ENCODE data around the gene NDST4. TPM values are rescaled to one million over a fixed set of nuclear protein-coding genes. Genes with fewer than 3 reads are reported as not detected.

NDST4 gene
- total and polyA plus RNA-seq, 4 donors = not detected

DNA sequence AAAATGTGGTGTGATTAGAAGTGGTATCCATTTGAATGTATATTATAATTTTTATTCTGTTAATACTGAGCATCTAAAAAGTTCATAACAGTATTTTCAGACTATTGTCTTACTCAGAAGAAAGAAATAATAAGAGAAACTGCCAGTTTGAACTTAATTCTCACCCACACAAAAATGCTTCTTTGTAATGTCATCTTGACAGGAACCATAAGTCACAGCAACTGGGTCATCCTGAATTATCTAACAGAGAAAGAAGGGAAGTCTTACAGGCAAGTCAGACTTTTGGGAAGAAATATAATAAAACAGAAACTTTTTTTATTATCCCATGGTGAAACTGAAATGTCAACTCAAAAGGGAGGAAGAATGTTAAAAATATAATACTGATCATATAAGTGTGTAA, 83.1 kb downstream of the NDST4 start:
- H3K27ac ChIP-seq (ENCODE audit: low read depth in 1 of 2, low read length in 2 of 2) = no peak overlapping the region
- H3K9ac ChIP-seq (ENCODE audit: low read depth in 1 of 2, low read length in 2 of 2) = no peak overlapping the region
- no peaks in the 10 kb centered on the region for H3K36me3 ChIP-seq (ENCODE audit: control insufficient read depth in 4 of 4, insufficient read depth in 3 of 4, low read depth in 1 of 4, low read length in 3 of 4)
- TF ChIP-seq RXRA (IDR thresholded peaks at IDR 0.05) (no peak), GABPA (IDR thresholded peaks at IDR 0.05 in 1 of 2, conservative IDR thresholded peaks at IDR 0.05 in 1 of 2) (no peak), ATF3 (IDR thresholded peaks at IDR 0.05) (no peak), EGR1 (IDR thresholded peaks at IDR 0.05; ENCODE audit: low read depth in 2 of 2) (no peak), NR2F2 (IDR thresholded peaks at IDR 0.05) (no peak), SP1 (IDR thresholded peaks at IDR 0.05) (no peak), HNF4A (conservative IDR thresholded peaks at IDR 0.05) (no peak), FOXA2 (IDR thresholded peaks at IDR 0.05) (no peak), MAX (IDR thresholded peaks at IDR 0.05) (no peak), RAD21 (IDR thresholded peaks at IDR 0.05) (no peak), HNF4G (IDR thresholded peaks at IDR 0.05) (no peak), JUND (IDR thresholded peaks at IDR 0.05) (no peak), FOXA1 (IDR thresholded peaks at IDR 0.05) (no peak), TAF1 (conservative IDR thresholded peaks at IDR 0.05) (no peak), YY1 (IDR thresholded peaks at IDR 0.05) (no peak)
- TF ChIP-seq, protein P1, sequence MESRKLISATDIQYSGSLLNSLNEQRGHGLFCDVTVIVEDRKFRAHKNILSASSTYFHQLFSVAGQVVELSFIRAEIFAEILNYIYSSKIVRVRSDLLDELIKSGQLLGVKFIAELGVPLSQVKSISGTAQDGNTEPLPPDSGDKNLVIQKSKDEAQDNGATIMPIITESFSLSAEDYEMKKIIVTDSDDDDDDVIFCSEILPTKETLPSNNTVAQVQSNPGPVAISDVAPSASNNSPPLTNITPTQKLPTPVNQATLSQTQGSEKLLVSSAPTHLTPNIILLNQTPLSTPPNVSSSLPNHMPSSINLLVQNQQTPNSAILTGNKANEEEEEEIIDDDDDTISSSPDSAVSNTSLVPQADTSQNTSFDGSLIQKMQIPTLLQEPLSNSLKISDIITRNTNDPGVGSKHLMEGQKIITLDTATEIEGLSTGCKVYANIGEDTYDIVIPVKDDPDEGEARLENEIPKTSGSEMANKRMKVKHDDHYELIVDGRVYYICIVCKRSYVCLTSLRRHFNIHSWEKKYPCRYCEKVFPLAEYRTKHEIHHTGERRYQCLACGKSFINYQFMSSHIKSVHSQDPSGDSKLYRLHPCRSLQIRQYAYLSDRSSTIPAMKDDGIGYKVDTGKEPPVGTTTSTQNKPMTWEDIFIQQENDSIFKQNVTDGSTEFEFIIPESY (IDR thresholded peaks at IDR 0.05) = no peak
- TF ChIP-seq, protein P2, sequence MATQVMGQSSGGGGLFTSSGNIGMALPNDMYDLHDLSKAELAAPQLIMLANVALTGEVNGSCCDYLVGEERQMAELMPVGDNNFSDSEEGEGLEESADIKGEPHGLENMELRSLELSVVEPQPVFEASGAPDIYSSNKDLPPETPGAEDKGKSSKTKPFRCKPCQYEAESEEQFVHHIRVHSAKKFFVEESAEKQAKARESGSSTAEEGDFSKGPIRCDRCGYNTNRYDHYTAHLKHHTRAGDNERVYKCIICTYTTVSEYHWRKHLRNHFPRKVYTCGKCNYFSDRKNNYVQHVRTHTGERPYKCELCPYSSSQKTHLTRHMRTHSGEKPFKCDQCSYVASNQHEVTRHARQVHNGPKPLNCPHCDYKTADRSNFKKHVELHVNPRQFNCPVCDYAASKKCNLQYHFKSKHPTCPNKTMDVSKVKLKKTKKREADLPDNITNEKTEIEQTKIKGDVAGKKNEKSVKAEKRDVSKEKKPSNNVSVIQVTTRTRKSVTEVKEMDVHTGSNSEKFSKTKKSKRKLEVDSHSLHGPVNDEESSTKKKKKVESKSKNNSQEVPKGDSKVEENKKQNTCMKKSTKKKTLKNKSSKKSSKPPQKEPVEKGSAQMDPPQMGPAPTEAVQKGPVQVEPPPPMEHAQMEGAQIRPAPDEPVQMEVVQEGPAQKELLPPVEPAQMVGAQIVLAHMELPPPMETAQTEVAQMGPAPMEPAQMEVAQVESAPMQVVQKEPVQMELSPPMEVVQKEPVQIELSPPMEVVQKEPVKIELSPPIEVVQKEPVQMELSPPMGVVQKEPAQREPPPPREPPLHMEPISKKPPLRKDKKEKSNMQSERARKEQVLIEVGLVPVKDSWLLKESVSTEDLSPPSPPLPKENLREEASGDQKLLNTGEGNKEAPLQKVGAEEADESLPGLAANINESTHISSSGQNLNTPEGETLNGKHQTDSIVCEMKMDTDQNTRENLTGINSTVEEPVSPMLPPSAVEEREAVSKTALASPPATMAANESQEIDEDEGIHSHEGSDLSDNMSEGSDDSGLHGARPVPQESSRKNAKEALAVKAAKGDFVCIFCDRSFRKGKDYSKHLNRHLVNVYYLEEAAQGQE (IDR thresholded peaks at IDR 0.05) = no peak
- TF ChIP-seq, protein P3, sequence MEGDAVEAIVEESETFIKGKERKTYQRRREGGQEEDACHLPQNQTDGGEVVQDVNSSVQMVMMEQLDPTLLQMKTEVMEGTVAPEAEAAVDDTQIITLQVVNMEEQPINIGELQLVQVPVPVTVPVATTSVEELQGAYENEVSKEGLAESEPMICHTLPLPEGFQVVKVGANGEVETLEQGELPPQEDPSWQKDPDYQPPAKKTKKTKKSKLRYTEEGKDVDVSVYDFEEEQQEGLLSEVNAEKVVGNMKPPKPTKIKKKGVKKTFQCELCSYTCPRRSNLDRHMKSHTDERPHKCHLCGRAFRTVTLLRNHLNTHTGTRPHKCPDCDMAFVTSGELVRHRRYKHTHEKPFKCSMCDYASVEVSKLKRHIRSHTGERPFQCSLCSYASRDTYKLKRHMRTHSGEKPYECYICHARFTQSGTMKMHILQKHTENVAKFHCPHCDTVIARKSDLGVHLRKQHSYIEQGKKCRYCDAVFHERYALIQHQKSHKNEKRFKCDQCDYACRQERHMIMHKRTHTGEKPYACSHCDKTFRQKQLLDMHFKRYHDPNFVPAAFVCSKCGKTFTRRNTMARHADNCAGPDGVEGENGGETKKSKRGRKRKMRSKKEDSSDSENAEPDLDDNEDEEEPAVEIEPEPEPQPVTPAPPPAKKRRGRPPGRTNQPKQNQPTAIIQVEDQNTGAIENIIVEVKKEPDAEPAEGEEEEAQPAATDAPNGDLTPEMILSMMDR (IDR thresholded peaks at IDR 0.05; ENCODE audit: low read depth, low read length, missing input control) = no peak
- no peaks in the 10 kb centered on the region for H3K27me3 ChIP-seq (ENCODE audit: control insufficient read depth in 4 of 4, insufficient read depth in 4 of 4, low read length in 3 of 4)
- no peak for DNase-seq (ENCODE audit: low spot score)
- H3K4me1 ChIP-seq (ENCODE audit: control insufficient read depth in 4 of 4, insufficient read depth in 4 of 4, low read length in 3 of 4) = no peaks in the 10 kb centered on the region
- no peaks in the 10 kb centered on the region for H3K9me3 ChIP-seq (ENCODE audit: control insufficient read depth in 4 of 4, low read length in 3 of 4)
- no peak overlapping the region for H3K4me3 ChIP-seq (ENCODE audit: low read depth in 1 of 3, low read length in 3 of 3)

Measured in liver (tissue), 9 donors.